Parathyroid adenoma (tissue), 2 donors: ENCODE data around the gene FAM98C.

Experiments
- H2AFZ ChIP-seq: fragments of 300-600 bp; sonication (generic); one replicate; pipeline ENCODE4 v1.7.0; 2017; ENCODE audit warnings: antibody characterized with exemption, mild to moderate bottlenecking
- H3K27ac ChIP-seq: fragments of 300-600 bp; sonication (generic); one replicate; pipeline ENCODE4 v1.7.0; 2017
- H3K27me3 ChIP-seq: fragments of 300-600 bp; sonication (generic); one replicate; pipeline ENCODE4 v1.7.0; 2017; ENCODE audit warnings: low read length; ENCODE audit not compliant: control insufficient read depth, insufficient read depth
- H3K36me3 ChIP-seq: fragments of 300-600 bp; sonication (generic); one replicate; pipeline ENCODE4 v1.7.0; 2017; ENCODE audit warnings: low read length; ENCODE audit not compliant: control insufficient read depth, insufficient read depth
- H3K4me1 ChIP-seq: fragments of 300-600 bp; sonication (generic); one replicate; pipeline ENCODE4 v1.7.0; 2017; ENCODE audit warnings: control low read depth
- H3K4me2 ChIP-seq: fragments of 300-600 bp; sonication (generic); one replicate; pipeline ENCODE4 v1.7.0; 2017; ENCODE audit warnings: low read length
- H3K4me3 ChIP-seq: fragments of 300-600 bp; sonication (generic); one replicate; pipeline ENCODE4 v1.7.0; 2017; ENCODE audit warnings: low read depth, low read length
- H3K79me2 ChIP-seq: fragments of 300-600 bp; sonication (generic); one replicate; pipeline ENCODE4 v1.7.0; 2017; ENCODE audit warnings: control low read depth
- H3K9ac ChIP-seq: fragments of 300-600 bp; sonication (generic); one replicate; pipeline ENCODE4 v1.7.0; 2017; ENCODE audit warnings: mild to moderate bottlenecking
- H3K9me3 ChIP-seq: fragments of 300-600 bp; sonication (generic); one replicate; pipeline ENCODE4 v1.7.0; 2017; ENCODE audit warnings: low read length; ENCODE audit not compliant: control insufficient read depth
- CTCF ChIP-seq: fragments of 300-600 bp; sonication (generic); IDR thresholded peaks from one replicate; pipeline ENCODE4 v1.7.0; 2017; ENCODE audit warnings: antibody characterized with exemption, mild to moderate bottlenecking
- donor health status: primary hyperparathyroidism.

FAM98C gene

GRCh38 chr19:38386971-38387549 lies 15.8 kb upstream of the FAM98C start:
- Histone ChIP-seq H3K9ac (no peak overlapping the region), H3K4me3 (peak overlapping the region; percentile 87), H3K79me2 (no peaks in the 10 kb centered on the region), H3K4me1 (no peaks in the 10 kb centered on the region), H3K36me3 (no peaks in the 10 kb centered on the region), H3K27ac (peak overlapping the region; percentile 74), H3K27me3 (no peaks in the 10 kb centered on the region), H3K4me2 (peak overlapping the region; percentile 99), H2AFZ (peak overlapping the region; percentile 88), H3K9me3 (no peaks in the 10 kb centered on the region)
- no peak for TF ChIP-seq CTCF

- no peak within 1 kb of the TSS for H3K9ac ChIP-seq
- H3K27ac ChIP-seq: peak within 1 kb of the TSS; percentile 74
- no peak for TF ChIP-seq CTCF
- H3K4me2 ChIP-seq: peak within 1 kb of the TSS; percentile 99
- H2AFZ ChIP-seq: peak within 1 kb of the TSS; percentile 88
- no peaks in the 10 kb centered on the region for H3K4me1 ChIP-seq
- H3K9me3 ChIP-seq: no peaks in the 10 kb centered on the region
- H3K4me3 ChIP-seq: peak within 1 kb of the TSS; percentile 87
- H3K36me3 ChIP-seq: no peaks in the 10 kb centered on the region
- no peaks in the 10 kb centered on the region for H3K79me2 ChIP-seq
- no peaks in the 10 kb centered on the region for H3K27me3 ChIP-seq
These were observed 15.1 kb upstream of the FAM98C start, which contains the start of gene GGN for GRCh38 chr19:38387550-38388348. GGN (minus strand) TSS chr19:38388034; CDS start chr19:38387261, 773 bp downstream.

- Histone ChIP-seq H3K9ac (no peak within 1 kb of the TSS), H3K4me1 (no peaks in the 10 kb centered on the region), H3K9me3 (no peaks in the 10 kb centered on the region), H2AFZ (peak within 1 kb of the TSS; percentile 88), H3K4me2 (peak within 1 kb of the TSS; percentile 99), H3K27me3 (no peaks in the 10 kb centered on the region), H3K27ac (peak within 1 kb of the TSS; percentile 74), H3K79me2 (no peaks in the 10 kb centered on the region), H3K4me3 (peak within 1 kb of the TSS; percentile 87), H3K36me3 (no peaks in the 10 kb centered on the region)
- no peak for TF ChIP-seq CTCF
These were observed 14.4 kb upstream of the FAM98C start, which contains the start of gene SPRED3 for GRCh38 chr19:38388349-38389100. SPRED3 (plus strand) TSS chr19:38388697; CDS start chr19:38390303, 1,606 bp downstream.

GRCh38 chr19:38389101-38389925 lies 13.6 kb upstream of the FAM98C start:
- no peaks in the 10 kb centered on the region for H3K36me3 ChIP-seq
- no peak for TF ChIP-seq CTCF
- H3K4me3 ChIP-seq: peak overlapping the region; percentile 87
- no peaks in the 10 kb centered on the region for H3K79me2 ChIP-seq
- H3K9me3 ChIP-seq: no peaks in the 10 kb centered on the region
- H3K4me1 ChIP-seq: no peaks in the 10 kb centered on the region
- H3K4me2 ChIP-seq: peak overlapping the region; percentile 99
- peak overlapping the region; percentile 88 for H2AFZ ChIP-seq
- no peaks in the 10 kb centered on the region for H3K27me3 ChIP-seq
- H3K9ac ChIP-seq: no peak overlapping the region
- peak overlapping the region; percentile 48 for H3K27ac ChIP-seq
